Kidney epithelial cell (primary cell): ENCODE data around the gene ADGRG1. TPM values are rescaled to one million over a fixed set of nuclear protein-coding genes. Genes with fewer than 3 reads are reported as not detected.
"Not testable (repeated sequence)": the region's sequence is repeated elsewhere in the genome, so short reads cannot be mapped to it uniquely, and the experiment has no call there.

Source experiments
- DNase-seq: peaks from one replicate; pipeline ENCODE4 v3.0.0-alpha.2; 2010; ENCODE audit warnings: low read depth
- H3K27me3 ChIP-seq: 2 replicates; pipeline ENCODE4 v1.6.0; 2011; ENCODE audit warnings: low read length; ENCODE audit not compliant: control insufficient read depth, insufficient read depth
- H3K36me3 ChIP-seq: 2 replicates; pipeline ENCODE4 v1.5.1; 2011; ENCODE audit warnings: low read length; ENCODE audit not compliant: control insufficient read depth, insufficient read depth
- H3K4me3 ChIP-seq: 2 replicates; pipeline ENCODE4 v1.5.1; 2011; ENCODE audit warnings: low read depth, mild to moderate bottlenecking, control low read depth, low read length
- CTCF ChIP-seq: IDR thresholded peaks from 2 replicates; pipeline ENCODE4 v1.5.1; 2011; ENCODE audit warnings: mild to moderate bottlenecking, moderate library complexity, low read length, control low read depth, inconsistent platforms; ENCODE audit not compliant: insufficient read depth, poor library complexity, severe bottlenecking
- total RNA-seq: library from RNA; depleted of rRNA; stranded (reverse); fragments of >200 nt; gene quantifications from 2 replicates; pipeline ENCODE4 v1.2.3, GENCODE V29; 2015

ADGRG1 gene
- total RNA-seq, 1 donor from 2014 or later, result 150 TPM

GRCh38 chr16:57668630-57669475 is 40.4 kb downstream of the ADGRG1 start:
- no peak for DNase-seq
- TF ChIP-seq CTCF, result no peak
- Histone ChIP-seq H3K4me3 (no peak overlapping the region), H3K36me3 (no peaks in the 10 kb centered on the region), H3K27me3 (peaks cover 13% of the 10 kb centered on the region)

GRCh38 chr16:57669476-57670162 is 41.2 kb downstream of the ADGRG1 start:
- DNase-seq, result no peak
- no peak for TF ChIP-seq CTCF
- Histone ChIP-seq H3K27me3 (peaks cover 16% of the 10 kb centered on the region), H3K4me3 (no peak overlapping the region), H3K36me3 (no peaks in the 10 kb centered on the region)

- H3K27me3 ChIP-seq, result peaks cover 16% of the 10 kb centered on the region
- no peak for TF ChIP-seq CTCF
- DNase-seq, result no peak
- no peaks in the 10 kb centered on the region for H3K36me3 ChIP-seq
- no peak overlapping the region for H3K4me3 ChIP-seq
These were observed 41.8 kb downstream of the ADGRG1 start for GRCh38 chr16:57670196-57670595.

GRCh38 chr16:57671451-57671850 is 43.0 kb downstream of the ADGRG1 start:
- not testable (repeated sequence) for H3K4me3 ChIP-seq, H3K36me3 ChIP-seq, DNase-seq
- H3K27me3 ChIP-seq, result peaks cover 19% of the 10 kb centered on the region

GRCh38 chr16:57672416-57672815 is 44.0 kb downstream of the ADGRG1 start:
- Histone ChIP-seq H3K36me3 (no peaks in the 10 kb centered on the region), H3K4me3 (no peak overlapping the region), H3K27me3 (peaks cover 20% of the 10 kb centered on the region)
- DNase-seq, result no peak
- TF ChIP-seq CTCF, result no peak

GRCh38 chr16:57672824-57673223 is 44.4 kb downstream of the ADGRG1 start:
- H3K27me3 ChIP-seq, result peaks cover 22% of the 10 kb centered on the region
- no peaks in the 10 kb centered on the region for H3K36me3 ChIP-seq
- no peak for DNase-seq
- no peak for TF ChIP-seq CTCF
- no peak overlapping the region for H3K4me3 ChIP-seq
